Activated naive CD8-positive, alpha-beta T cell treated with anti-CD3 and anti-CD28 coated beads, Interleukin-2, amount 50 U/mL, for 16 hours (primary cell): Measurements from ENCODE around the gene DYNC2H1.
"Not testable (repeated sequence)": the region's sequence is repeated elsewhere in the genome, so short reads cannot be mapped to it uniquely, and the experiment has no call there.

Source experiments
- DNase-seq: peaks from one replicate; pipeline ENCODE4 v3.0.0-alpha.2; 2020; ENCODE audit warnings: low read depth, low spot score

DYNC2H1 gene

GRCh38 chr11:103367650-103368049 lies 258.4 kb downstream of the DYNC2H1 start:
- DNase-seq = no peak

GRCh38 chr11:103368145-103368544 lies 258.9 kb downstream of the DYNC2H1 start:
- DNase-seq = no peak

GRCh38 chr11:103370076-103370475 lies 260.9 kb downstream of the DYNC2H1 start:
- DNase-seq = no peak

- DNase-seq = no peak
These were observed 263.7 kb downstream of the DYNC2H1 start for GRCh38 chr11:103372906-103373305.

GRCh38 chr11:103374227-103374626 lies 265.0 kb downstream of the DYNC2H1 start:
- DNase-seq = not testable (repeated sequence)

GRCh38 chr11:103378931-103379330 lies 269.7 kb downstream of the DYNC2H1 start:
- no peak for DNase-seq

- no peak for DNase-seq
These were observed 270.8 kb downstream of the DYNC2H1 start for GRCh38 chr11:103380031-103380430.

- no peak for DNase-seq
These were observed 275.4 kb downstream of the DYNC2H1 start for GRCh38 chr11:103384652-103385051.

GRCh38 chr11:103395612-103396011 lies 286.4 kb downstream of the DYNC2H1 start:
- no peak for DNase-seq

- no peak for DNase-seq
These were observed 287.0 kb downstream of the DYNC2H1 start for GRCh38 chr11:103396237-103396636.

GRCh38 chr11:103397369-103397768 lies 288.1 kb downstream of the DYNC2H1 start:
- DNase-seq = no peak

GRCh38 chr11:103398829-103399228 lies 289.6 kb downstream of the DYNC2H1 start:
- no peak for DNase-seq

GRCh38 chr11:103406357-103406756 lies 297.1 kb downstream of the DYNC2H1 start:
- no peak for DNase-seq

- DNase-seq = no peak
These were observed 298.4 kb downstream of the DYNC2H1 start for GRCh38 chr11:103407641-103408040.

GRCh38 chr11:103413266-103413888 lies 304.2 kb downstream of the DYNC2H1 start:
- no peak for DNase-seq

GRCh38 chr11:103418014-103418413 lies 308.8 kb downstream of the DYNC2H1 start:
- no peak for DNase-seq

GRCh38 chr11:103420593-103420992 lies 311.4 kb downstream of the DYNC2H1 start:
- DNase-seq = no peak

- no peak for DNase-seq
These were observed 324.3 kb downstream of the DYNC2H1 start for GRCh38 chr11:103433386-103434072.

- DNase-seq = no peak
These were observed 324.8 kb downstream of the DYNC2H1 start for GRCh38 chr11:103434073-103434411.

GRCh38 chr11:103436131-103436770 lies 327.0 kb downstream of the DYNC2H1 start:
- no peak for DNase-seq

- no peak for DNase-seq
These were observed 331.8 kb downstream of the DYNC2H1 start for GRCh38 chr11:103441021-103441420.

- no peak for DNase-seq
These were observed 339.7 kb downstream of the DYNC2H1 start for GRCh38 chr11:103448966-103449365.

GRCh38 chr11:103450241-103450640 lies 341.0 kb downstream of the DYNC2H1 start:
- no peak for DNase-seq
